Measurements from ENCODE around the gene ADIPOR2.

- TF ChIP-seq CTCF (IDR thresholded peaks at IDR 0.05) (no peak), POLR2A (IDR thresholded peaks at IDR 0.05) (no peak)
Measured at GRCh38 chr12:1807087-1807860, 116.4 kb downstream of the ADIPOR2 start.
